ENCODE measurements around the gene GPER1.

DNA sequence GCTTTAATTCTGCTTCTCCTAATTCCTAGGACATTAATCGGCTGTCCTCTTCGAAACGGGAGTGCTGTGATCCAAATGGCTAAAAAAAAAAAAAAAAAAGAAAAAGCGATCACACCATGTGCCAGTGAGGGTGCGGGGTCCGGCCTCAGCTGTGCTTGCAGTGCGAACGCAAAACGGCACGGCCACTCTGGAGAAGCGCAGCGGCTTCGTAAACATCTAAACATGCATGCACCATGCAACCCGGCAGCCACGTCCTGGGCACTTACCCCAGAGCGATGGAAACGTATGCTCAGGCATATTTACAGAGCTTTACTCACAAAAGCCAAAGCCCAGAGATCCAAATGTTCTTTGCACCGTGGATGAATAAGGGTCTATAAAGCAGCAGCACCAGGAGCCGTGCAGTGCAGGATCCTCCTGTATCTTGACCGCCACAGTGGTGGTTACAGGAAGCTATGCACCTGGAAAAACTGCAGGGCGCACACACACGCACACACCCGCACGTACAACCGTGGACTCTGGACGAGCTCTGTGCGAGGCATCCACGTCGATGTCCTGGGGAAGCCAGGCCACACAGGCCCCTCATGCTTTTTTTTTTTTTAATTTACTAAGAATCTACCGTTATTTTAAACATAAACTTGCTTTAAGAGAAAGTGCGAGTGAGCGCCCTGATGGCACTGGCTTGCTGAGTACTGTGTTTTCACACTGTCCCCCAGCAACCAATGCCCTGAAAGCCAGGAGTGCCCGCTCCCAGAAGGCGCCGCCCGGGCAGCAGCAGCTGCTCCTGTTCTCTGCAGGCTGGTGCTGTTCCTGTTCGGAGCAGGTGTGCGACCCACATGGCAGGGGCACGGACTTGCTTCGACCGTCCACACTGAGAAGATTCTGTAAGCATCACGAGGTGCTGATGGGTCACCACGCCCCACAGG lies 25.0 kb downstream of the GPER1 start:
- TF ChIP-seq, protein P1, sequence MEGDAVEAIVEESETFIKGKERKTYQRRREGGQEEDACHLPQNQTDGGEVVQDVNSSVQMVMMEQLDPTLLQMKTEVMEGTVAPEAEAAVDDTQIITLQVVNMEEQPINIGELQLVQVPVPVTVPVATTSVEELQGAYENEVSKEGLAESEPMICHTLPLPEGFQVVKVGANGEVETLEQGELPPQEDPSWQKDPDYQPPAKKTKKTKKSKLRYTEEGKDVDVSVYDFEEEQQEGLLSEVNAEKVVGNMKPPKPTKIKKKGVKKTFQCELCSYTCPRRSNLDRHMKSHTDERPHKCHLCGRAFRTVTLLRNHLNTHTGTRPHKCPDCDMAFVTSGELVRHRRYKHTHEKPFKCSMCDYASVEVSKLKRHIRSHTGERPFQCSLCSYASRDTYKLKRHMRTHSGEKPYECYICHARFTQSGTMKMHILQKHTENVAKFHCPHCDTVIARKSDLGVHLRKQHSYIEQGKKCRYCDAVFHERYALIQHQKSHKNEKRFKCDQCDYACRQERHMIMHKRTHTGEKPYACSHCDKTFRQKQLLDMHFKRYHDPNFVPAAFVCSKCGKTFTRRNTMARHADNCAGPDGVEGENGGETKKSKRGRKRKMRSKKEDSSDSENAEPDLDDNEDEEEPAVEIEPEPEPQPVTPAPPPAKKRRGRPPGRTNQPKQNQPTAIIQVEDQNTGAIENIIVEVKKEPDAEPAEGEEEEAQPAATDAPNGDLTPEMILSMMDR (IDR thresholded peaks at IDR 0.05; ENCODE audit: low read depth, low read length), result no peak
- TF ChIP-seq, protein P2, sequence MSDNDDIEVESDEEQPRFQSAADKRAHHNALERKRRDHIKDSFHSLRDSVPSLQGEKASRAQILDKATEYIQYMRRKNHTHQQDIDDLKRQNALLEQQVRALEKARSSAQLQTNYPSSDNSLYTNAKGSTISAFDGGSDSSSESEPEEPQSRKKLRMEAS (IDR thresholded peaks at IDR 0.05; ENCODE audit: low read depth, low read length), result no peak
- TF ChIP-seq POLR2A (IDR thresholded peaks at IDR 0.05; ENCODE audit: extremely low read depth, insufficient read length) (no peak), MYC (IDR thresholded peaks at IDR 0.05; ENCODE audit: low read depth, low read length) (no peak)
